Esophagus muscularis mucosa (tissue), 4 donors: ENCODE measurements around the gene CPEB1. TPM values are rescaled to one million over a fixed set of nuclear protein-coding genes. Genes with fewer than 3 reads are reported as not detected.
"Not testable (repeated sequence)": the region's sequence is repeated elsewhere in the genome, so short reads cannot be mapped to it uniquely, and the experiment has no call there.

Source experiments
- DNase-seq: peaks from one replicate; pipeline ENCODE4 v3.0.0-alpha.2; 2017; ENCODE audit errors: extremely low spot score
- H3K27ac ChIP-seq, 4 donors: fragments of 200-600 bp; sonication (generic); replicated peaks in 1 of 4; 1 replicate in 3 of 4; 2 replicates in 1 of 4; pipeline ENCODE4 v1.5.1; 2016 to 2019; ENCODE audit warnings: mild to moderate bottlenecking in 1 of 4
- H3K27me3 ChIP-seq, 4 donors: fragments of 200-600 bp; sonication (generic); one replicate each; pipeline versions ENCODE4 v1.5.1 to v1.6.0; 2016 to 2019
- H3K36me3 ChIP-seq, 4 donors: fragments of 200-600 bp; sonication (generic); one replicate each; pipeline ENCODE4 v1.5.1; 2016 to 2019
- H3K4me1 ChIP-seq, 4 donors: fragments of 200-600 bp; sonication (generic); one replicate each; pipeline ENCODE4 v1.5.1; 2016 to 2019
- H3K4me3 ChIP-seq, 4 donors: fragments of 200-600 bp; sonication (generic); 1 replicate in 2 of 4; 2 replicates in 2 of 4; pipeline ENCODE4 v1.5.1; 2016 to 2019; ENCODE audit warnings: mild to moderate bottlenecking in 4 of 4, moderate library complexity in 1 of 4
- H3K9me3 ChIP-seq, 4 donors: fragments of 200-600 bp; sonication (generic); 1 replicate in 3 of 4; 2 replicates in 1 of 4; pipeline ENCODE4 v1.5.1; 2016 to 2019
- EP300 ChIP-seq: sonication (generic); formaldehyde crosslinking; IDR thresholded peaks from one replicate; pipeline ENCODE4 v1.6.1; 2017; ENCODE audit warnings: antibody characterized with exemption
- POLR2A ChIP-seq: fragments of 450-650 bp; IDR thresholded peaks from one replicate; pipeline ENCODE4 v1.6.1; 2017; ENCODE audit warnings: antibody characterized with exemption, moderate library complexity, mild to moderate bottlenecking, low read depth
- POLR2AphosphoS5 ChIP-seq, 2 donors: sonication (generic); formaldehyde crosslinking; IDR thresholded peaks; one replicate each; pipeline ENCODE4 v1.6.1; 2017; ENCODE audit warnings: antibody characterized with exemption in 2 of 2
- WGBS: methylation state at CpG from one replicate; pipeline ENCODE4 v1.1.5; 2018; 5-methylcytosine and 5-hydroxymethylcytosine counted together
- intact Hi-C: fragments of 100-400 bp; cut with DNase I; formaldehyde crosslinking; loops from one replicate; pipeline ENCODE4 v1.15.1; 2023
- total RNA-seq, 4 donors: library from RNA; depleted of rRNA; stranded (reverse); fragments of >200 nt; gene quantifications; one replicate each; pipeline versions ENCODE4 v1.1.0 to v1.2.1, GENCODE V29; 2016
- TF ChIP-seq, protein P1 (sequence below), 3 experiments: fragments of 200-600 bp in 2 of 3; fragments of 450-650 bp in 1 of 3; sonication (generic) in 2 of 3; IDR thresholded peaks; one replicate each; pipeline ENCODE4 v1.5.1; 2017 to 2019; ENCODE audit warnings: antibody characterized with exemption in 3 of 3, mild to moderate bottlenecking in 2 of 3, moderate library complexity in 1 of 3

The CPEB1 gene
- total RNA-seq, 4 donors from 2014 or later: 5.6 to 8.1 (median 5.9) TPM

DNA sequence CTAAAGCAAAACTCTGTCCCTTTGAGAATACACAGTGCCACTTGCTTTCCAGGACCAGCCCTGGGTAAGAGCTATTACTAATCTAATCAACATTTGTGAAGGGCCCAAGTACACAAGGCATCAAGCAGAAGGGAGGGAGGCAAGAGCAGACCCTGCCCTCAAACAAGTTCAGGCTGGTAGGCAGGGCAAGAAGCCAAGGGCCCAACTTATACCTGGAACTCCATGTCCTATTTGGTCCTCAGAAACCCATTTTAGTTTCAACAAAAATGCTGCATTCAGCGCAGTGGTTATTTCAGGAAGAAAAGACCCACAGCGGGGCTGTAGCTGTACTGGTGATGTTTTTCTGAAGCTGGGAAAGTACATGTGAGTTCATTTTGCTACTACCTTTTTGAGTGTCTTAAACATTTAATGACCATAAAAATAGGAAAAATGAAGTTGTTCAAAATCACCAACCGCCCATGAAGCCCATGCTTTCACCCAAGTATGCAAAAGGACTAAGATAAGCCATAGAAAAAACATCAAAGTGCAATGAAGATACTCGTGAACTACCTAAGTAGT is 109.7 kb downstream of the CPEB1 start:
- no peak for DNase-seq
- Histone ChIP-seq H3K36me3 (peaks cover 39 to 69% (median 61%) of the 10 kb centered on the region in 4 donors), H3K27ac (no peak overlapping the region), H3K9me3 (no peaks in the 10 kb centered on the region), H3K4me3 (no peak overlapping the region), H3K27me3 (no peaks in the 10 kb centered on the region), H3K4me1 (peaks cover 29 to 40% (median 35%) of the 10 kb centered on the region in 4 donors)
- intact Hi-C loops: no loop called here
- TF ChIP-seq EP300: no peak
- 82% methylated on average over 4 of the region's 4 CpGs for WGBS

DNA sequence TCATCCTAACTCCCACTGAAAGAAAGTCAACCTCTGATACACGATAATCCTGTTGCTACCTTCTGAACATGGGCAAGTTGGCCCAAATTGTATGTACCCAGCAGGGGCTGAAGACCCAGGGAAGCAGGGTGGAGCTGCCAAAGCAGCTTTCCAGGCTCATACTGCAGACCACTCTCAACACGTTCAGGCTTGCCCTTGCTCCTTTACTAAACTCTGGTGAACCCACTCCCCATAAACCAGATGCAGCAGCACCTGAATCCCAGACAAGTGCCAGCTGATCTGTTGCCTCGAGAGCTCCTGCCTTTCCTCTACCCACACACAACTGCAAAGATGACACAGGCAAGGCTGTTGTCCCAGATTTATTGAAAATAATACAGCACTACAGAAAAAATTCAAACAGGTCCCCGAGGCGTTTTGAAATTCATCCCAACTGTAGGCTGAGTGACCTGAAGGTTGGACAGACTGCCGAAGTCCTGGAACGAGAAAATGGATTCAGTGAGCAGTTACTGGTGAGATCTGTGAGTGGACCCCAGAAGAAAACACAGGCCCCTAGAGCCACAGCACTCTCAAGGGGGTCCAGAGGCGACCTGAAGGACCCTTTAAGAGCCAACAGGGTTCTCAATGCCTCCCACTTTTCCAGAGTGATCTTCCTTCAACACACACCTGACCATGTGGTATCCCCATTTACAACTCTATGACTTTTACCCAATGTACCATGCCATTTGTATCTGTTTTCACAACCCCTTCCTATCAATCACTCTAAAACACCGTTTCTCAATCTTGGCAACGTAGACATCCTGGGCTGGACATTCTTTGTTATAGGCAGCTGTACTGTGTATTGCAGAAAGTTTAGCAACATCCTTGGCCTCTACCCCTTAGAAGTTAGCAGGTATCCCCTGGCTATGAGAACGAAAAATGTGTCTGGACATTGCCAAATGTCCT is 110.5 kb downstream of the CPEB1 start:
- Histone ChIP-seq H3K9me3 (no peaks in the 10 kb centered on the region), H3K36me3 (peaks cover 39 to 71% (median 61%) of the 10 kb centered on the region in 4 donors), H3K27me3 (no peaks in the 10 kb centered on the region), H3K27ac (no peak overlapping the region), H3K4me3 (no peak overlapping the region), H3K4me1 (peaks cover 29 to 37% (median 33%) of the 10 kb centered on the region in 4 donors)
- no peak for DNase-seq
- TF ChIP-seq EP300: no peak
- TF ChIP-seq POLR2A: no peak
- TF ChIP-seq POLR2AphosphoS5 (IDR thresholded peaks at IDR 0.05): no peak
- TF ChIP-seq, protein P1, sequence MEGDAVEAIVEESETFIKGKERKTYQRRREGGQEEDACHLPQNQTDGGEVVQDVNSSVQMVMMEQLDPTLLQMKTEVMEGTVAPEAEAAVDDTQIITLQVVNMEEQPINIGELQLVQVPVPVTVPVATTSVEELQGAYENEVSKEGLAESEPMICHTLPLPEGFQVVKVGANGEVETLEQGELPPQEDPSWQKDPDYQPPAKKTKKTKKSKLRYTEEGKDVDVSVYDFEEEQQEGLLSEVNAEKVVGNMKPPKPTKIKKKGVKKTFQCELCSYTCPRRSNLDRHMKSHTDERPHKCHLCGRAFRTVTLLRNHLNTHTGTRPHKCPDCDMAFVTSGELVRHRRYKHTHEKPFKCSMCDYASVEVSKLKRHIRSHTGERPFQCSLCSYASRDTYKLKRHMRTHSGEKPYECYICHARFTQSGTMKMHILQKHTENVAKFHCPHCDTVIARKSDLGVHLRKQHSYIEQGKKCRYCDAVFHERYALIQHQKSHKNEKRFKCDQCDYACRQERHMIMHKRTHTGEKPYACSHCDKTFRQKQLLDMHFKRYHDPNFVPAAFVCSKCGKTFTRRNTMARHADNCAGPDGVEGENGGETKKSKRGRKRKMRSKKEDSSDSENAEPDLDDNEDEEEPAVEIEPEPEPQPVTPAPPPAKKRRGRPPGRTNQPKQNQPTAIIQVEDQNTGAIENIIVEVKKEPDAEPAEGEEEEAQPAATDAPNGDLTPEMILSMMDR (IDR thresholded peaks at IDR 0.05): no peak
- intact Hi-C loops: no loop called here
- 68% methylated on average over 10 of the region's 11 CpGs for WGBS

DNA sequence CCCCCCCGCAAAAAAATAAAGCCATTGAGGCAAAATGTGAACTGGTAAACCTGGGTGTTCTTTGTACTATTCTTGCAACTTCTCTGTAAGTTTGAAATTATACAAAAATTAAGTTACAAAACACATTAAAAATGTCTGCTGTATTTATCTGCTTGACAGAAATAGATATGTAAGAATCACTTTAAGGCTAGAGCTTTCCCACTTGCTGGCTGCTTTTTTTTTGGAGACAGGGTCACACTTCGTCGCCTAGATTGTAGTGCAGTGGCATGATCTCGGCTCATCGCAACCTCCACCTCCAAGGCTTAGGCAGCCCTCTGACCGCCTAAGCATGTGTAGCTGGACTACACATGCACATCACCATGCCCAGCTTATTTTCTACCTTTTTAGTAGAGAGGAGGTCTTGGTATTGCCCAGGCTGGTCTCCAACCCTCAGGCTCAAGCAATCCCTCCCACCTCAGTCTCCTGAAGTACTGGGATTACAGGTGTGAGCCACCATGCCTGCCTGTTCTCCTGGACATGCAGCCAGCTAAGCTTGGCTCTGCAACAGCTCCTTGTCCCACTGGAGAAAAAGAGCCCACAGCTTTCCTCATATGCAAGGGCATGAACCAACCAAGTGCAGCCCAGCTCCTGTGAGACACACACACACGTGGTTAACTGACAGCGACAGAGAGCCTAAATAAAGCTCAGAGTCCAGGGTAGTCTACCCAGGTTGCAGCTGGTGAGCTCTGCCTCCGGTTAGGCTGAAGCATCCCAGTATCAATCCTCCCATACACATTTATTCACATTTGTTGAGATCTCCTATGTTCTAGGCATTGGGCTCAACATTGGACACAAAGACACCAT is 111.4 kb downstream of the CPEB1 start:
- H3K36me3 ChIP-seq: peaks cover 39 to 71% (median 61%) of the 10 kb centered on the region in 4 donors

DNA sequence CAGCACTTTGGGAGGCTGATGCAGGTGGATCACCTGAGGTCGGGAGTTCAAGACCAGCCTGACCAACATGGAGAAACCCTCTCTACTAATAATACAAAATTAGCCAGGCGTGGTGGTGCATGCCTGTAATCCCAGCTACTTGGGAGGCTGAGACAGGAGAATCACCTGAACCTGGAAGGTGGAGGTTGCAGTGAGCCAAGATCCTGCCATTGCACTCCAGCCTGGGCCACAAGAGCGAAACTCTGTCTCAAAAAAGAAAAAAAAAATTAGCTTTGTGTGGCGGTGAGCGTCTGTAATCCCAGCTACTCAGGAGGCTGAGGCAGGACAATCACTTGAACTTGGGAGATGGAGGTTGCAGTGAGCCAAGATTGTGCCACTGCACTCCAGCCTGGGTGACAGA is 112.0 kb downstream of the CPEB1 start:
- H3K36me3 ChIP-seq: peaks cover 39 to 71% (median 61%) of the 10 kb centered on the region in 4 donors
- H3K27ac ChIP-seq, H3K4me3 ChIP-seq, intact Hi-C loops, H3K27me3 ChIP-seq, DNase-seq, H3K9me3 ChIP-seq: not testable (repeated sequence)
- WGBS: 92% methylated on average over 5 of the region's 5 CpGs
- H3K4me1 ChIP-seq: peaks cover 30 to 39% (median 34%) of the 10 kb centered on the region in 4 donors

More for the DNA sequence above, 111.4 kb downstream of the CPEB1 start:
- Histone ChIP-seq H3K9me3 (no peaks in the 10 kb centered on the region), H3K4me3 (no peak overlapping the region), H3K27ac (no peak overlapping the region), H3K4me1 (peaks cover 27 to 32% (median 30%) of the 10 kb centered on the region in 4 donors), H3K27me3 (no peaks in the 10 kb centered on the region)
- intact Hi-C loops: no loop called here
- 95% methylated on average over 3 of the region's 9 CpGs for WGBS
- TF ChIP-seq POLR2AphosphoS5 (IDR thresholded peaks at IDR 0.05) (no peak), POLR2A (no peak), EP300 (no peak)
- TF ChIP-seq, protein P1 (IDR thresholded peaks at IDR 0.05): no peak
- DNase-seq: no peak

DNA sequence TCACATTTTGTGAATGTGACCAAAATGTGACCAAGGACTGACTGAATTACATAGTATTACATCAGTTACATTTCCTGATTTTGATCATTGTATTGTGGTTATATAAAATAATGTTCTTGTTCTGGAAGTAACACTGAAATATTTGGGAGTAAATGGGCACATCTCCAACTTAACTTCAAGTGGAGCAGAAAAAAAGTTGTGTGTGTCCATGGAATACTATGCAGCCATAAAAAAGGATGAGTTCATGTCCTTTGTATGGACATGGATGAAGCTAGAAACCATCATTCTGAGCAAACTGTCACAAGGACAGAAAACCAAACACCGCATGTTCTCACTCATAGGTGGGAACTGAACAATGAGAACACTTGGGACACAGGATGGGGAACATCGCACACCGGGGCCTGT is 112.7 kb downstream of the CPEB1 start:
- intact Hi-C loops, H3K27ac ChIP-seq, DNase-seq, H3K4me3 ChIP-seq, H3K27me3 ChIP-seq, H3K9me3 ChIP-seq: not testable (repeated sequence)
- WGBS: 95% methylated on average over 3 of the region's 3 CpGs
- peaks cover 39 to 71% (median 61%) of the 10 kb centered on the region in 4 donors for H3K36me3 ChIP-seq
- H3K4me1 ChIP-seq: peaks cover 29 to 37% (median 32%) of the 10 kb centered on the region in 4 donors
